NCI-H146 treated with DMSO at 0.1 percent for 48 hours (cell line): Measurements from ENCODE around the gene HTR1A.

Experiments
- DNase-seq: peaks from one replicate; lab custom pipeline; 2025; ENCODE audit not compliant: unreplicated experiment; lab: John Stamatoyannopoulos, UW

The HTR1A gene

GRCh38 chr5:63962279-63962678 lies at the start of gene HTR1A:
Gene HTR1A, minus strand, starts transcription at chr5:63962445. Its CDS starts 726 bp downstream, at chr5:63961719.
- DNase-seq, result no peak

GRCh38 chr5:64003966-64004365 lies 41.7 kb upstream of the HTR1A start:
- DNase-seq, result no peak

GRCh38 chr5:64000096-64000495 lies 37.9 kb upstream of the HTR1A start:
- DNase-seq, result no peak

GRCh38 chr5:63987053-63987452 lies 24.8 kb upstream of the HTR1A start:
- DNase-seq, result no peak

- no peak for DNase-seq
Measured at GRCh38 chr5:63981864-63982263, 19.6 kb upstream of the HTR1A start.

- no peak for DNase-seq
Measured at GRCh38 chr5:63963926-63964325, 1.7 kb upstream of the HTR1A start.

GRCh38 chr5:63963080-63963735 lies 963 bp upstream of the HTR1A start:
- peak; percentile 7 for DNase-seq

- DNase-seq, result no peak
Measured at GRCh38 chr5:63961598-63962161, 565 bp downstream of the HTR1A start.

GRCh38 chr5:63961125-63961597 lies 1.1 kb downstream of the HTR1A start:
- no peak for DNase-seq

- DNase-seq, result no peak
Measured at GRCh38 chr5:63960646-63961045, 1.6 kb downstream of the HTR1A start.

GRCh38 chr5:63959177-63959982 lies 2.9 kb downstream of the HTR1A start:
- peak; percentile 1 for DNase-seq

- no peak for DNase-seq
Measured at GRCh38 chr5:63958654-63959053, 3.6 kb downstream of the HTR1A start.

GRCh38 chr5:63957617-63958016 lies 4.6 kb downstream of the HTR1A start:
- DNase-seq, result no peak

GRCh38 chr5:63953217-63953616 lies 9.0 kb downstream of the HTR1A start:
- DNase-seq, result no peak

- no peak for DNase-seq
Measured at GRCh38 chr5:63935103-63935502, 27.1 kb downstream of the HTR1A start.

GRCh38 chr5:63931836-63932235 lies 30.4 kb downstream of the HTR1A start:
- no peak for DNase-seq

GRCh38 chr5:63928451-63928850 lies 33.8 kb downstream of the HTR1A start:
- no peak for DNase-seq

GRCh38 chr5:63923914-63924313 lies 38.3 kb downstream of the HTR1A start:
- peak; percentile 1 for DNase-seq

- no peak for DNase-seq
Measured at GRCh38 chr5:63919763-63920478, 42.3 kb downstream of the HTR1A start.

GRCh38 chr5:63916786-63917185 lies 45.5 kb downstream of the HTR1A start:
- DNase-seq, result no peak

GRCh38 chr5:63911871-63912270 lies 50.4 kb downstream of the HTR1A start:
- no peak for DNase-seq
